HG03064 (cell line): ENCODE results near the gene CDC14C.
"Not testable (repeated sequence)": the region's sequence is repeated elsewhere in the genome, so short reads cannot be mapped to it uniquely, and the experiment has no call there.

ENCODE experiments used
- ATAC-seq: cut with Tn5 transposase; IDR thresholded peaks from one replicate; pipeline ENCODE4 v1.9.1; 2021; ENCODE audit warnings: low read depth; ENCODE audit not compliant: unreplicated experiment

Gene CDC14C

DNA sequence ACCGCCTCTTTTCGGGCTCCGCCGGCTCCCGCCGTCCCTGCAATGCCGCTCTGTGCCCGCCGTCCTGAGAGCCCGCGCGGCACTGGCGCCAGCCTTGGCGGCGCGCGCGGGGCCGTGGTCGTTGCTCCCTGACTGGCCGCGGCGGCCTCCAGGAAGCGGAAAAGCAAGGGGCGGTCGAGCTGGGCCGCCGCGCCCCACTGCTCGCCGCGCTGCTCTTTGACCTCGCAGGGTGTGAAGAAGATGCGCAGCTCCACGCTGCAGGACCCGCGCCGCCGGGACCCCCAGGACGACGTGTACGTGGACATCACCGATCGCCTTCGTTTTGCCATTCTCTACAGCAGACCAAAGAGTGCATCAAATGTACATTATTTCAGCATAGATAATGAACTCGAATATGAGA is at the start of gene CDC14C:
CDC14C (plus strand) TSS at position 115 of the 400 bp plus-strand sequence; CDS start at position 241, 126 bp downstream.
- no peak for ATAC-seq

GRCh38 chr7:48875045-48875916 is 49.1 kb upstream of the CDC14C start:
- ATAC-seq = no peak

DNA sequence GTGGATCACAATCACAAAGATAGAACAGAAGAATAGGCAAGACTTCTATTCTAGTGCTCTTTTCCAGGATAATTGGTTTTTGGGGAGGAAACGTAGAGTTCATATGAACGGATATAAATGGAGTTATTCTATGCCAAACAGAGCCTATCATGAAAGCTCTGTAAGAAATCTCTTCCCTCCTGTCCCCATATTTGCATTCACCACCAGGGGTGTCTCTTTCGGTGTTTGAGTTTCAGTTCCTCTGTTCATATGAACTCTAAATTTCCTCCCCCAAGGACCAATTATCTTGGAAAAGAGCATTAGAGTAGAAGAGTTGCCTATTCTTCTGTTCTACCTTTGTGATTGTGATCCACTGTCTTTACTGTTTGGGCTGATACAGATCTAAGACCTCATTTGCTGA is 48.3 kb upstream of the CDC14C start:
- ATAC-seq = no peak

DNA sequence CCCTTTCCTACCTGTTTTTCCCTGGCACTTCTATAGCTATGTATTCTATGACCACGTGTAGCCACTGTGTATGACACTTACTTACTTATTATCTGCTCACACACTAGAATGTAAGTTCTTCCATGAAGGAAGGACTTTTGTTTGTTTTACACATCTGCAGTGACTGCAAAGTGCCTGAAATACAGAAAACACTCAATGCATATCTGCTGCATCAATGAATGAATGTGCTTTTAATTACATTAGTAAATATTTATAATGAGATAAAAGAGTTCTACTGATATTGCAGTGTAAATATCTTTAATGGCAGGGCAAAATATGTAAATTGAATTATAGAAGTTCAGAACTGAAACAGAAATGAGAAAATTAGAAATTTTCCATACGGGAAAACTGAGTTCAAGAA is 43.5 kb upstream of the CDC14C start:
- ATAC-seq = no peak

DNA sequence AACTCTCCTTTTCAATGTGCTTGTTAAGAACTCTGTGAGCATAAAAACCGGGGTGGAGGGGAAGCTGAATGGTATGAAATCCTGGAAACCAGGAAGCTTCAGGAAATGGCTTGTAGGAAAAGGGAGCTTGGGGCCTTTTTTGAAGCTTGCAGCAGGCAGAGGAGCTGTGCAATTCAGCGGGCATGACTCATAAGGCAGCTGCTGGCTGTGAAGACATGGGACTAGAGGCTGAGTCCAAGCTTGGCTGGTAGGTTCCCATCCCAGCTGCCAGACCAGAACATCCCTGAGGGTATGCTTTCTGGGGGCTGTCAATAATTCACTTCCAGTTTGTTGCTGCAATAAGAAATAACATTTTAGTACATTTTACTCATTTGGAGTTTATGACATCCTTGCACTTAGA is 36.8 kb upstream of the CDC14C start:
- ATAC-seq = no peak

DNA sequence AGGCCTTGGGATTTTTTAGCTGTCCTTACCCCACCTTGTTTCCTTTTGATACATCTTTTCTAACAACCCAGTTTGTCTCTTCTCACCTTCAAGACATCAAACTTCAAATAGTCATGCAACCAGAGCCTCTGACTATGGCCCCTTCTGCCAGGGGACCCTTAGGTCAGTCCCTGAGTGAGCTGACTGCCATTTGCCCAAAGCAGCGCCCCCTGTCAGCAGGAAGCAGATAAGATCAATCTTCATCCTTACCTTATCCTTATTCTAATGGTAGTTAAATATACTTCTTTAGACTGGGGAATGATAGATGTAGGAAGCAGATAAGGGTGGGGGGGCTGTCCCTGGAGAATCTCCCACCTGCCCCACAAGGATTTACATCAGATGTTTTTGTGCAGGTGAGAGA is 29.8 kb upstream of the CDC14C start:
- no peak for ATAC-seq

GRCh38 chr7:48899932-48900331 is 24.4 kb upstream of the CDC14C start:
- no peak for ATAC-seq

DNA sequence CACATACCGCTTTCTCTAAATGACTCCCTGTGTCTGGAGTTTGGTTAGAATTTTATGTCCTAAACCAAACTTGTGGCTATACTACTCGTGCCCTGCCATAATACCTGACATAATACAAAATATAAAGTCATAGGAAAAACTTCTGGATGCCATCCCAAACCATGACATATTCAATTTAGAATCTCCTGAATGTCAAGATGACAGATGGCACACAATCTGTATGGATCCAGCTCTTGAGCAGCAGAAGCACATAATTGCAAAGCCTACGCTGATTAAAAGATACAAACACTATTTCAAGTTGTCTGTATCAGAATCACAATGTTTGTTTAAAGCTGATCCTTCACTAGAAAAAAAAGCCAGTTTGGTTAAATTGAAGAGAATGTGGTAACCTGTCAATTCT is 22.4 kb upstream of the CDC14C start:
- ATAC-seq = no peak

GRCh38 chr7:48904975-48905374 is 19.4 kb upstream of the CDC14C start:
- no peak for ATAC-seq

DNA sequence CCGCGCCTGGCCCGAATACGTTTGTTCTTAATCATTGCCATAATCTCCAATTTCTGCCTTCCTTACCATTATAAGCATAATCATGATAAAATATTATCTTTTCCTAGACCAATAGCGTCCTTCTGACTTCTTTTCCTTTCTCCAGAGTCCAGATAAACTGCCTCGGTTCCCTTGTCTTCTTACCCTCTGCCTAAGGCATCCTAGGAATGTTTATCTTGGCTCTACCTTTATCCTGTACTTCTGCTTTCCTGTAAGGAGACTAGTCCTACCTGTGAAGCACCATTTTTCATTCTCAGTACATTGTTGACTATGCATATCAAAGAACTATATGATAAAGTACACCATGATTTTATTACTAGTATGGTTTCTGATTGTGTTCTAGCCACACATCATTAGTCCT is 18.7 kb upstream of the CDC14C start:
- ATAC-seq = not testable (repeated sequence)

GRCh38 chr7:48909887-48910286 is 14.5 kb upstream of the CDC14C start:
- ATAC-seq = not testable (repeated sequence)

DNA sequence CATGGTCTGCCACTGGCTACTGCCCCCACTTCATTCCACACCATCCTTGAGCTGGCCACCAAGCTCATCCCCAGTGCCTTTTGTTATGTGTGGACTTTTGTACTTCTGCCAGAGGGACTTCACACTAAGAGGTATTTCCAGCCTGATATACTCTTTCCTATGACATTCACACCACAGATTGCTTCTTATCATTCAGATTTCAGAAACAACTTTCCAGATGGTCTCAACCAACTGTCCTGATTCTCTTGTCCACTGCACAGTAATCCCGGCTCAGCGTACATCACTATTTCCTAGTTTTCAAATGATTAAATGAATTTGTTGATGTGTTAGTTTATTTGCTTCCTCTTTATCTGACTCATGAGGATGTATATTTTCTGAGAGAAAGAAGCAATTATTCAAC is 7.1 kb downstream of the CDC14C start:
- no peak for ATAC-seq

- no peak for ATAC-seq
Observed at GRCh38 chr7:48932126-48932910, 8.0 kb downstream of the CDC14C start.

GRCh38 chr7:48933549-48934085 is 9.3 kb downstream of the CDC14C start:
- no peak for ATAC-seq

- no peak for ATAC-seq
Observed at GRCh38 chr7:48938539-48939295, 14.4 kb downstream of the CDC14C start.

GRCh38 chr7:48943279-48943990 is 19.1 kb downstream of the CDC14C start:
- ATAC-seq = no peak

DNA sequence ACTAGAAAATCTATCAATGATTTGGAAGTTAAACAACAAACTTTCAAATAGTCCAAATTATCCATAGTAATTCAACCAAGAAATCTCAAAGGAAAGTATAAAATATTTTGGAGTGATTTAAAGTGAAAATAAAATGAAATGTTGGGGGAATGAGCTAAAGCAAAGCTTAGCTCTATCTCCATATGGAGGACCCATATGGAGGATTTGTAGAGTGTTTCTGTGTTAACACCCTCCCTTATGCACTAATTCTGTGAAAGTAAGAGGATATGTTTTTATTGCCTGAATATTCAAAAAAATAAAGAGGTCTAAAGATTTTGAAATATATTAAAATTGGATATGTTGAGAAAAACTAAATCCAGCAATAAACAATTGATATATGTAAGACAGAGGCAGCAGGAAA is 31.6 kb downstream of the CDC14C start:
- no peak for ATAC-seq

- ATAC-seq = no peak
Observed at GRCh38 chr7:48959676-48960075, 35.3 kb downstream of the CDC14C start.

DNA sequence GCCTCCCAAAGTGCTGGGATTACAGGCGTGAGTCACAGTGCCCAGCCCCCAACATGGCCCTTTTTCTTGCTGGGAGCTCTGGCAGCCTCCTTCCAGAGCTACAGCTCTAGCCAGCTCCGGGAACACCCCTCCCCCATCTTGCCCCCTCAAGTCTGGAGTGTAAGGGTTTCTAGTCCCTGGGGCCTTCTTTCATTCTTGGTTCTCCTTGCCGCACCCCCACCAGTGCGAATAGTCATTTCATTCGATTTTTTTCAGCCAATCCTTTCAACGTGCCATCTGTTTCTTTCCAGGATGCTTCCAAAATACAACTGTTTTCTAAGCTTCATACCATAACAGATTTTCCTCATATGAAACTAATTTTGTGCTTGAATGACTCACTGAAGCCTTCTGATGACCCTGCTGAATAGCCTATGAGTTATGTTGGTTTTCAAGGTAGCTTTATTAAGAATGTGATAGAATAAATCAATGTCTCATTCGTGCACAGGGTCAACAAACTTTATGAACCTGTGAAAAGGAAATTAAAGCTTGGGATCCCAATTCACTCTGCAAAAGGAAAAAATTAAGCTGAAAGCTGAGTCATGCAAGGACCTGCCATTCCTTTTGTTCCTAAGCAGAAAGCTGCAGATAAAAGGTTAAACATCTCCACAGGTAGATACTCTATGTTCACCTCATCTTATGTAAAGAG is 38.6 kb downstream of the CDC14C start:
- ATAC-seq = no peak

- ATAC-seq = no peak
Observed at GRCh38 chr7:48964074-48964473, 39.7 kb downstream of the CDC14C start.
